ENCODE data around the gene POLR2J3. TPM values are rescaled to one million over a fixed set of nuclear protein-coding genes. Genes with fewer than 3 reads are reported as not detected.
"Not testable (repeated sequence)": the region's sequence is repeated elsewhere in the genome, so short reads cannot be mapped to it uniquely, and the experiment has no call there.

Gene POLR2J3
- 24.2 and 27.6 TPM in 2 replicates for total RNA-seq
- long read RNA-seq, partial matches to known transcripts, result 0 of 1 reads
- long read RNA-seq, other reads (novel, unspliced or antisense), result 0 of 1 reads

DNA sequence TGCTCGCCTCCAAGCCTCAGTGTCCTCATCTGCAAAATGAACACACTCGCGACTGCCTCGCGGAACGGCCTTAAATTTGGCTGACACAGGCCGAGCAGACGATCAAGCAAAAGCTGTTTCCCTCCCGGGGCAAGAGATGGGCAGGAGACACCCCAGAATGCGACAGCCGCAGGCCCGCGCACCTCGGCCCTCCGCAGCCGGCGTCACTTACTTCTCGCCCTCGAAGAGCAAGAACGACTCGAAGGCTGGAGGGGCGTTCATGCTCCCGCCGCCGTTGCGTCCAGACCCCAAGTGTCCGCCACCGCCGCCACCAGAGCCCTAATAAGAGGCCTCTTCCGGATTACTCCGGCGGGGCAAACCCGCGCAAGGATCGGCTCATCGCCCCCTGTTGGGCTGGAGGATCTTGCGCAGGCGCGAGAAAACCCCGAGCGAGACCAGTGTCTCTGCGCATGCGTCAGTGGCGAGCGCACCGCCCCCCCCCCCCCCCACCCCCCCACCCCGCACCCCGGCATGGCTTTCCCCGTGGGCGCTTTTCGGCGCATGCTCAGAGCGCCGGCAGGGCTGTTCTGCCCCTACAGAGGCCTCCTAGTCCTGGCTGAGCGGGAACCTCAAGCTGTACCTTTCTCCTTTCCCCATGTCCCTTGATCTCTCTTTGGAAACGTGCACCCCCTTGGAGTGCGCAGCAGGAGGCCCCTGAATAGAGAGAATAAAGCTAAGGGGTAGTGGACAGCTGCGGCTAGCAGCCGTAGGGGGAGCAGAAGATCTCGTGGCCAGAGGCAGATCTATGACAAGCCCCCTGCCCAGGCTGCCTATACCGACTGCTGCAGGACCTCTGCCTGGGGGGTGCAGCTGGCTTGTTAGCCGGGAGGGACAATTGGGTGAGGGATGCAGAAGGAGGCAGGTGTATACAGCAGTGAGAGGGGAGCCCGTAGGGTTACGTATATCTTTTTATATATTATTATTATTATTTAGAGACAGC, at the start of gene POLR2J3:
TSS of gene POLR2J3 (minus strand) at position 323 of the 979 bp plus-strand sequence. CDS start at position 261, 62 bp downstream.
- peak; percentile 99 for DNase-seq (ENCODE audit: low read depth, low spot score)
- TF ChIP-seq, protein P1, sequence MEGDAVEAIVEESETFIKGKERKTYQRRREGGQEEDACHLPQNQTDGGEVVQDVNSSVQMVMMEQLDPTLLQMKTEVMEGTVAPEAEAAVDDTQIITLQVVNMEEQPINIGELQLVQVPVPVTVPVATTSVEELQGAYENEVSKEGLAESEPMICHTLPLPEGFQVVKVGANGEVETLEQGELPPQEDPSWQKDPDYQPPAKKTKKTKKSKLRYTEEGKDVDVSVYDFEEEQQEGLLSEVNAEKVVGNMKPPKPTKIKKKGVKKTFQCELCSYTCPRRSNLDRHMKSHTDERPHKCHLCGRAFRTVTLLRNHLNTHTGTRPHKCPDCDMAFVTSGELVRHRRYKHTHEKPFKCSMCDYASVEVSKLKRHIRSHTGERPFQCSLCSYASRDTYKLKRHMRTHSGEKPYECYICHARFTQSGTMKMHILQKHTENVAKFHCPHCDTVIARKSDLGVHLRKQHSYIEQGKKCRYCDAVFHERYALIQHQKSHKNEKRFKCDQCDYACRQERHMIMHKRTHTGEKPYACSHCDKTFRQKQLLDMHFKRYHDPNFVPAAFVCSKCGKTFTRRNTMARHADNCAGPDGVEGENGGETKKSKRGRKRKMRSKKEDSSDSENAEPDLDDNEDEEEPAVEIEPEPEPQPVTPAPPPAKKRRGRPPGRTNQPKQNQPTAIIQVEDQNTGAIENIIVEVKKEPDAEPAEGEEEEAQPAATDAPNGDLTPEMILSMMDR (conservative IDR thresholded peaks at IDR 0.05), result peak; percentile 60
- H3K36me3 Mint-ChIP-seq (ENCODE audit: low read depth); H3K27me3 Mint-ChIP-seq (ENCODE audit: low read depth); H3K4me1 Mint-ChIP-seq; H3K27ac Mint-ChIP-seq (ENCODE audit: unreplicated experiment); H3K9me3 Mint-ChIP-seq: not testable (repeated sequence)
- peak within 1 kb of the TSS; percentile 82 for H3K4me3 Mint-ChIP-seq

DNA sequence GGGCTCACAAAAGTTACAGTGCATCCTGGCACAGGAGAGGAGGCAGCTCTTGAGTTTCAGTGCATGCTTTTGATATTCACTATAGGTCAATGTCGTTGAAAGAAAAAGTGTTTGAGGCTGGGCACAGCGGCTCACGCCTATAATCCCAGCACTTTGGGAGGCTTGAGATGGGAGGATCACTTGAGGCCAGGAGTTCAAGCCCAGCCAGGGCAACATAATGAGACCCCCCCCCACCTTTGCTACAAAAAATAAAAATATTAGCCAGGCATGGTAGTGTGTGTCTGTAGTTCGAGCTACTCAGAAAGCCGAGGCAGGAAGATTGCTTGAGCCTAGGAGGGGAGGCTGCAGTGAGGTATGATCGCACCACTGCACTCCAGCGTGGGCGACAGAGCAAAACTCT, 45.7 kb upstream of the POLR2J3 start:
- H3K27me3 Mint-ChIP-seq (ENCODE audit: low read depth); H3K4me1 Mint-ChIP-seq; DNase-seq (ENCODE audit: low read depth, low spot score); H3K27ac Mint-ChIP-seq (ENCODE audit: unreplicated experiment); H3K9me3 Mint-ChIP-seq; H3K4me3 Mint-ChIP-seq; H3K36me3 Mint-ChIP-seq (ENCODE audit: low read depth): not testable (repeated sequence)

DNA sequence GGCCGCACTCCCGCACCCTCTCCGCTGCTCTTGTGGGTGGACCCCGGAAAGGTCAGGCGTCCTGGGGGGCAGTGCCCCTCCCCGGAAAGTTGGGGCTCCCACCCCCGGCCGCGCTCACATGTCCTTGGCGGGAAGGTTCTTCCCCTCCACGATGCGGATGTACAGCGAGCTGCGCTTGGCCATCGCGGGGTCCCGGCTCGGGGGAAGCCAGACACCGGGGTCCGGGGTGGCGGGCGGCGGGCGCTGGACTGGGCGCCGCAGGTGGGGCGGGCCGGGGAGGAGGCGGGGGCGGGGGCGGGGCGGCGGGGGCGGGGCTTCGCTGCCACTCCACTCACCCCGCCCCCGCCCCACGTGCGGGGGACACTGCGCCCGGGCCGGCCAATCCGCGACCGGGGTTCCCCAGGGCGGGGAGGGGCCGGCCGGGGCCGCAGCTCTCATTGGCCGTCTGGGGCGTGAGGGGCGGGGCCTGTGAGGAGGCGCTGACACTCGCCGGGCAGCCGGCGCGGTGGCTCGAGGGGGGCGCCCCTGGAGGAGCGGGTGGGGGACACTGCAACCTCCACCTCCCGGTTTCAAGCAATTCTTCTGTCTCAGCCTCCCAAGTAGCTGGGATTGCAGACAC, 44.2 kb upstream of the POLR2J3 start, which contains the start of gene RASA4:
TSS of gene RASA4 (minus strand) at position 250 of the 619 bp plus-strand sequence. CDS start at position 183, 67 bp downstream.
- H3K4me3 Mint-ChIP-seq; H3K36me3 Mint-ChIP-seq (ENCODE audit: low read depth); H3K27ac Mint-ChIP-seq (ENCODE audit: unreplicated experiment); DNase-seq (ENCODE audit: low read depth, low spot score); H3K4me1 Mint-ChIP-seq; H3K9me3 Mint-ChIP-seq; H3K27me3 Mint-ChIP-seq (ENCODE audit: low read depth): not testable (repeated sequence)

DNA sequence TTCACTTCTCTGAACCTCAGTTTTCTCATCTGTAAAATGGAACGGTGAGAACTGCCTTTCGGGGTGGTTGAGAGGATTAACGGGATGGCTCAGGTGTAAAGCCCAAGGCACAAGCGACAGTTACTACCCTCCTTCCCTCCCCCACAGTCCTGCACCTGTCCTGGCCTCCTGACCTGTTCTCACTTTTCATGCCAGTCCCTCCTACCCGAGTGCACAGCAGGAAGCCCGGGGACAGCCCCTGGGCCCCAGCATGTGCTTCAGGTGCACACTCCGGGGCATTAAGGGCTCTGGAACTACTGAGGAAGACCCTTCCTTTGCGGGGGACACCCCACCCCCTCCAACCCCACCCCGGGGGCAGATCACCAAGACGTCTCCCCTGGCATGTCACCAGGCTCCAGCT, 43.5 kb upstream of the POLR2J3 start:
- not testable (repeated sequence) for H3K36me3 Mint-ChIP-seq (ENCODE audit: low read depth); H3K4me3 Mint-ChIP-seq; H3K27me3 Mint-ChIP-seq (ENCODE audit: low read depth); H3K27ac Mint-ChIP-seq (ENCODE audit: unreplicated experiment); DNase-seq (ENCODE audit: low read depth, low spot score); H3K9me3 Mint-ChIP-seq; H3K4me1 Mint-ChIP-seq

DNA sequence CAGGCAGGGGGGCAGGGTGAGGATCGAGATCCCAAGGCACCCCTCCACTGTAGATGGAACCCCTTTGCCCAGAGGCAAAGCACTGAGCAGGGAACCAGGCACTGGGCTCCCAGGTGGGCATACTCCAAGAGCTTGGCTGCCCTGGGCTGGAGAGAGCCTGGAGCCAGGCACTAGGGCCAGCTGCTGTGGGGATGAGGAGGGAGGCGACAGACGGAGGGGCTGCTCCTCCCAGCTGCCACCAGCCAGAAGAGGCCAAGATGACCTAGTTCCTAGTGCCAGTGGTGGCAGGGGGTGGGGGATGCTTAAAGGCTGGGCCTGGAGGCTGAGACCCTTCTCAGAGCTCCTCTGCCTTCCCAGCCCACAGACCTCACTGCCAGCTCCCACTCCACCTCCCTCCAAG, 42.5 kb upstream of the POLR2J3 start:
- H3K9me3 Mint-ChIP-seq; H3K4me1 Mint-ChIP-seq; H3K27ac Mint-ChIP-seq (ENCODE audit: unreplicated experiment); H3K4me3 Mint-ChIP-seq; H3K27me3 Mint-ChIP-seq (ENCODE audit: low read depth); H3K36me3 Mint-ChIP-seq (ENCODE audit: low read depth); DNase-seq (ENCODE audit: low read depth, low spot score): not testable (repeated sequence)

DNA sequence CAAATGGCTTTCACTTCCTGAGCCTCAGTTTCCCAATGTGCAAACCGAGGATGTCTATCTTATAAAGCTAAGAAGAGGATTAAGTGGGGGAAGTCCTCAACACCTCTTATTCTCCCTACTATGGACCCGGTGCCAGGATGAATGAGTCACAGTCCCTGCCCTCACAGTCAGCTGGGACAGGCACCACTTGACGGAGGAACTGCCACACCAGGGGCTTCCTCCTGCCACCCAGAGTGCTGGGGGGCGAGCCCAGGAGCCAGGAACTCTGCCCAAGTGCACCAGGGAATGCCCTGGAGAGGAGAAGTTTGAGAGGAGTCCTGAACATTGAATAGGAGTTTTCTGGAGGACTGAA, 41.9 kb upstream of the POLR2J3 start:
- not testable (repeated sequence) for H3K9me3 Mint-ChIP-seq; H3K4me3 Mint-ChIP-seq; H3K27me3 Mint-ChIP-seq (ENCODE audit: low read depth); H3K4me1 Mint-ChIP-seq; H3K27ac Mint-ChIP-seq (ENCODE audit: unreplicated experiment); H3K36me3 Mint-ChIP-seq (ENCODE audit: low read depth); DNase-seq (ENCODE audit: low read depth, low spot score)

DNA sequence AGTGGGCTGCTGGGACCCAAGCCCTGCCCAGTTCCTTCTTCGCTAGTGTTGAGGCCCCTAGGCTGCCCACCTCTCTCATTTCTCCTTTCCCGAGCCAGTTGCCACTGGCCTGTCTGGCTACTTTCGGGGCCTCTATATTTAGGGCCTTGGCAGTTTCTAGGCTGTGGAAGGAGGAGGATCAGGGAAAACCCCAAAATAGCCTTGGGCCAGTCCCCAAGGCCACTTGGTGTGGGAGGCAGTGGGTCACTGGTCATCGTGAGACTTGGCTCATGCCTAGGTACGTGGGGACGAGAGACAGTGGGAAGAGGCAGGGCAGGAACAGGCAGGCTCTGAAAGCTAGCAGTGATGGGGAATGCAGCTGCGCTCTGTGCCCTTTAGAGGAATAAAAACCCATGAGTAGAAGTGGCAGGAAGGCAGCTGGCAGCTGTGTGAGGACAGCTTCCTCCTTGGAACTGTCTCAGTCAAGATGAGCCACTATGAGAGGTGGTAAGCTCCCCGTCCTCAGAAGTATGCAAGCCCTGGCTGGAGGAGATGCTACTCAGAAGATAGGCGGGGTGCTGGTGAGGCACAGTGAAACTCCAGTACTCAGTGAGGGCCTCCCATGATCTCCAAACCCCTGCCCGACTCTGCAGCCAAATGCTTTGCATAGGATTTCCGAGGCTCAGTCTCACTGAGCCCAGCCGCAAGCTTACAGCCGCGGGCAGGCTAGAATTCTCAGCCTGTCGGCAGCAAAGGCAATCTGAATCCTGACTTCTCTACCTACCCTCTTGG, 41.4 kb upstream of the POLR2J3 start:
- H3K36me3 Mint-ChIP-seq (ENCODE audit: low read depth); H3K27ac Mint-ChIP-seq (ENCODE audit: unreplicated experiment); DNase-seq (ENCODE audit: low read depth, low spot score); H3K4me1 Mint-ChIP-seq; H3K9me3 Mint-ChIP-seq; H3K4me3 Mint-ChIP-seq; H3K27me3 Mint-ChIP-seq (ENCODE audit: low read depth): not testable (repeated sequence)

DNA sequence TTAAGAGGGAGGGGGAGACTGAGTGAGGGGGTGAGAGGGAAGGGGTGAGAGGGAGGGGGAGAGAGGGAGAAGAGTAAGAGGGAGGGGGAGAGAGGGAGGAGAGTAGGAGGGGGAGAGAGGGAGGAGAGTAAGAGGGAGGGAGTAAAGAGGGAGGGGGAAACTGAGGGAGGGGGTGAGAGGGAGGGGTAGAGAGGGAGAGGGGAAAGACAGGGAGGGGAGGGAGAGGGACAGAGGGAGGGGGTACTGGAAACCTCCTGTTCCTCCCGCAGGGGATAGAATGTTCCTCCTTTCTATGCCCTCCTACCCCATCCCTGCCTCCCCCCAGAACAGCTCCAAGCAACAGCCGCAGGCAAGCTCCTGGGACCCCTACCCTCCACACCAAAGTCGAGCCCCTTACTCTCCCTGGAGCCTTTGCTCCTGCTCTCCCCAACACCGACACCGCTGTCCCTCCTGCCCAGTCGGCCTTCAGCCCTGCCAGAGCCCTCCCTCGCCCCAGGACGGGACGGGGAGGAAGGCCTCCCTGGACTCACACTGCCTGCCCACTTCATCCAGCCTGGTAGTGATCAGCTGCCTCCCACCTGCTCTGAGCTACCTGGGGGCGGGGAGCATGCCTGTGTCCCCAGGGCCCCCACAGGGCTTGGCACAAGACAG, 39.4 kb upstream of the POLR2J3 start:
- H3K27ac Mint-ChIP-seq (ENCODE audit: unreplicated experiment); DNase-seq (ENCODE audit: low read depth, low spot score); H3K36me3 Mint-ChIP-seq (ENCODE audit: low read depth); H3K4me3 Mint-ChIP-seq; H3K9me3 Mint-ChIP-seq; H3K27me3 Mint-ChIP-seq (ENCODE audit: low read depth); H3K4me1 Mint-ChIP-seq: not testable (repeated sequence)

DNA sequence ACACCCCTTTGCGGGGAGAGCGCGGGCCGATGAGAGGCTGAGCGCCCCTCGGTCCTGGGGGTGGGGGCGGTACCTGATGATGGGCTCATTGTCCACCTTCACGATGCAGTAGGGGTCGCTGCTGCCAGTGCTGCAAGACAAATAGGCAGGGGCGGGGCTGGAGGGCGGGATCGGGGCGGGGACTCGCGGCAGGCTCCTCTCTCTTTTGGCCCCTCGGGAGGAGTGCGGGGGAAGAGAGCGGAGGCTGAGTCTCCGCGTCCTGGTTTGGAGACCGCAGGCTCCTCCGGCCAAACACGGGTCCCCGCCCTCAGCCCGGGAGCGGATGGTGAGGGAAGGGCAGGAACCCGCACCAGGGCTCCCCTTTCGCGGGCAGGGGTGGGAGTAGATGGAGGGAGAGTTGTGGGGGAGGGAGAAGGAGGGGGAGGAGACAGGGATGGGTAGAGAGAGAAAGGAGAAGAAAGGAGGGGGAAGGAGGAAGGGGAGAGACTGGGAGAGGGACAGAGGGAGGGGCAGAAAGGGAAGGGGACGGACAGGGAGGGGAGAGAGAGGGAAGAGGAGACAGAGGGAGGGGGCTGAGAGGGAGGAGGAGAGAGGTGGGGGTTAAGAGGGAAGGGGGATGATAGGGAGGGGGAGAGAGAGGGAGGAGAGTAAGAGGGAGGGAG, 38.8 kb upstream of the POLR2J3 start:
- not testable (repeated sequence) for H3K27ac Mint-ChIP-seq (ENCODE audit: unreplicated experiment); H3K9me3 Mint-ChIP-seq; H3K4me3 Mint-ChIP-seq; H3K4me1 Mint-ChIP-seq; DNase-seq (ENCODE audit: low read depth, low spot score); H3K36me3 Mint-ChIP-seq (ENCODE audit: low read depth); H3K27me3 Mint-ChIP-seq (ENCODE audit: low read depth)

DNA sequence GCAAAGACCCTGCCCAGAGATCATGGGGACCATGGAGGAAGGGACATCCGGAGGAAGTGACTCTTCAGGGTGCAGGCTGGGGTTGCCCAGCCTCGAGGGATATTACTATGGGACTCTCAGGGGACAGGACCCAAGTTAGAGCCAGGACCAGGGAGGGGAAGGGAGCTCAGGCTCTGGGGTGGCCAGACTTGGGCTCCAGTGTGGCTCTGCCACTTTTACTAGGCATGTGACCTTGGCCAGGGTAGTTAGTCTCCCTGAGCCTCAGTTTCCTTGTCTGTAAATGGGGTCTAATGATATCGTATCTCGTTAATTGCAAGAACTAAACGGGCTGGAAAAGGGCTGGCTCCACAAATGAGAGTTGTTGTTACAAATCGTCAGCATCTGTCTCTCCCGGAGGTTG, 38.1 kb upstream of the POLR2J3 start:
- H3K27me3 Mint-ChIP-seq (ENCODE audit: low read depth); H3K4me3 Mint-ChIP-seq; DNase-seq (ENCODE audit: low read depth, low spot score); H3K9me3 Mint-ChIP-seq; H3K27ac Mint-ChIP-seq (ENCODE audit: unreplicated experiment); H3K36me3 Mint-ChIP-seq (ENCODE audit: low read depth); H3K4me1 Mint-ChIP-seq: not testable (repeated sequence)

DNA sequence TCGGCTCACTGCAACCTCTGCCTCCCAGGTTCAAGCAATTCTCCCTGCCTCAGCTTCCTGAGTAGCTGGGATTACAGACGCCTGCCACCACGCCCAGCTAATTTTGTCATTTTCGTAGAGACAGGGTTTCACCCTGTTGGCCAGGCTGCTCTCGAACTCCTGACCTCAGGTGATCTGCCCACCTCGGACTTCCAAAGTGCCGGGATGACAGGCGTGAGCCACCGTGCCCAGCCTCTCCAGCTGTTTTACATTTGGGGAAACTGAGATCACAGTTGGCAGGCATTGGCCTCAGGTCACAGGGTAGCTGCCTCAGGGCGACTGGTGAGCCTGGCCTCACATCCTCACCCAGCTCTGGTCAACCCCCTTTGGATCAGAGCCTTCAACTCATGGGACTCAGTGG, 37.4 kb upstream of the POLR2J3 start:
- not testable (repeated sequence) for DNase-seq (ENCODE audit: low read depth, low spot score)

More for the DNA sequence above, 37.4 kb upstream of the POLR2J3 start:
- not testable (repeated sequence) for H3K4me3 Mint-ChIP-seq; H3K27ac Mint-ChIP-seq (ENCODE audit: unreplicated experiment); H3K4me1 Mint-ChIP-seq; H3K9me3 Mint-ChIP-seq; H3K27me3 Mint-ChIP-seq (ENCODE audit: low read depth); H3K36me3 Mint-ChIP-seq (ENCODE audit: low read depth)
